DOHH2 (cell line): Measurements from ENCODE around the gene PKIG.
"Not testable (repeated sequence)": the region's sequence is repeated elsewhere in the genome, so short reads cannot be mapped to it uniquely, and the experiment has no call there.

Experiments used
- H3F3A ChIP-seq: fragments of 200-600 bp; sonication (generic), shearing (Covaris generic); 2 replicates; pipeline ENCODE4 v1.6.0; 2016; ENCODE audit warnings: antibody characterized with exemption, mild to moderate bottlenecking; ENCODE audit not compliant: control insufficient read depth, insufficient read depth
- H3K27ac ChIP-seq: fragments of 200-600 bp; sonication (generic); 2 replicates; pipeline ENCODE4 v1.5.1; 2014; ENCODE audit warnings: low read depth, mild to moderate bottlenecking, low read length, moderate library complexity
- H3K27me3 ChIP-seq: fragments of 200-600 bp; sonication (generic); 2 replicates; pipeline ENCODE4 v1.6.1; 2014; ENCODE audit warnings: mild to moderate bottlenecking, low read length, mixed read lengths; ENCODE audit not compliant: control insufficient read depth
- H3K36me3 ChIP-seq: fragments of 200-600 bp; sonication (generic); 2 replicates; pipeline ENCODE4 v1.6.1; 2014; ENCODE audit warnings: mild to moderate bottlenecking, low read length, moderate library complexity, mixed read lengths; ENCODE audit not compliant: control insufficient read depth
- H3K4me1 ChIP-seq: fragments of 200-600 bp; sonication (generic); 2 replicates; pipeline ENCODE4 v1.6.1; 2014; ENCODE audit warnings: mild to moderate bottlenecking, low read length, mixed read lengths; ENCODE audit not compliant: control insufficient read depth
- H3K4me2 ChIP-seq: fragments of 200-600 bp; sonication (generic); 2 replicates; pipeline ENCODE4 v1.6.0; 2014; ENCODE audit warnings: mild to moderate bottlenecking, low read length, moderate library complexity
- H3K4me3 ChIP-seq: fragments of 200-600 bp; sonication (generic); 2 replicates; pipeline ENCODE4 v1.5.1; 2014; ENCODE audit warnings: mild to moderate bottlenecking, low read length, mixed read lengths
- H3K79me2 ChIP-seq: fragments of 200-600 bp; sonication (generic); 2 replicates; pipeline ENCODE4 v1.6.1; 2014; ENCODE audit warnings: mild to moderate bottlenecking, low read length, mixed read lengths; ENCODE audit not compliant: control insufficient read depth
- H3K9me2 ChIP-seq: fragments of 200-600 bp; sonication (generic); replicated peaks from 2 replicates; pipeline ENCODE4 v1.6.1; 2014; ENCODE audit warnings: mild to moderate bottlenecking, low read length, mixed read lengths; ENCODE audit not compliant: control insufficient read depth
- H3K9me3 ChIP-seq: fragments of 200-600 bp; sonication (generic); 2 replicates; pipeline ENCODE4 v1.6.1; 2014; ENCODE audit warnings: antibody characterized with exemption, low read length, mixed read lengths; ENCODE audit not compliant: control insufficient read depth, insufficient read depth
- H4K20me1 ChIP-seq: fragments of 200-600 bp; sonication (generic); 2 replicates; pipeline ENCODE4 v1.6.0; 2014; ENCODE audit warnings: low read depth, mild to moderate bottlenecking, antibody characterized with exemption, low read length, moderate library complexity; ENCODE audit not compliant: control insufficient read depth, insufficient read depth
- EZH2phosphoT487 ChIP-seq: fragments of 200-600 bp; sonication (generic); IDR thresholded peaks from 2 replicates; pipeline ENCODE4 v1.6.1; 2017; ENCODE audit warnings: borderline replicate concordance, mild to moderate bottlenecking, antibody characterized with exemption, low read length, moderate library complexity, mixed read lengths
- TF ChIP-seq, protein P1 (sequence below): fragments of 200-600 bp; sonication (generic); IDR thresholded peaks from one replicate; pipeline ENCODE4 v1.5.1; 2014; ENCODE audit warnings: antibody characterized with exemption, mild to moderate bottlenecking, low read depth, low read length; ENCODE audit not compliant: poor library complexity, severe bottlenecking

The PKIG gene

DNA sequence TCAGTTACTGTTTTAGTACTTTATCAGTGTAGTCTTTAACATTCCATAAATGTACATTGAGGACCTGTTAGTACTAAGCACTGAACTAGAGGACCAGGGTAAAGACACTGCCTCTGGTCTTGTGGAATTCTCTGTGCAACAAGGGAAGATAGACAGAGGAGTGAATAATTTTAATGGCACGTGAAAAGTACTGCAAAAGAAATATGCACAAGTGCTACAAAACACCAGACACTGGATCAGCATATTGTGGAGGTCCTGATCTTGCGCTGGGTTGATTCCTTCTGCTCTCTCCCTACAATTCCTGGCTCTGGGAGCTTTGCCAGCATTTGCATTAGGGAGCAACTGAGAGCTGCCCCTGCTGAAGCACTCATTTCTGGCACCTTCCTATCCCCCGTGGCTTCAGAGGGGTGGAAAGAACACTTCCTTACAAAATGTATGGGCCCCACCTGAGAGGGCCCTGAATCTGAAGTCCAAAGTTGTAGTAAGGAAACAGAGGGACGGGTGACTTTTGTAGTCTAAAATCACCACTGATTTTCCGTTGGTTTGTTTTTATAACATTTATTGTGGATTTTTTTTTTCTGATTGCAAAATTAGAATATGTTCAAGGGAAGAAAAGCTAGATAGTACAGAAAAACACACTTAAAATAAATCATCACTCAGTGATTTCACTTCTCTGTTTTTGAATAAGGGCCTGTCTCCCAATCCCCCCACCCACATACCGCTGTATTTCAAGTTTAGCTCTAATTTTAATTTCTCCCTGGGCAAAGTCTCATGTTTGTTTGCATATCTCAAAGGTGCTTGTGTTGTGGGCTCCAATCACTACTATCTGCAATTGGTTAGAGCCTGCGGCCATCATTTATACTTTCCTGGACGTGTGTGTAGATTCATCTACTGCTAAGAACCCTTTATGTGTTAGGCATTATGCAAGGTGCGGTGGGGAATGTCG, 4.9 kb downstream of the PKIG start:
- Histone ChIP-seq H3K79me2 (peaks cover 75% of the 10 kb centered on the region), H3F3A (peaks cover 40% of the 10 kb centered on the region), H3K4me2 (peak overlapping the region; percentile 83), H3K9me2 (no peaks in the 10 kb centered on the region), H3K36me3 (peaks cover 63% of the 10 kb centered on the region), H3K4me1 (peaks cover 99% of the 10 kb centered on the region), H3K27ac (peak overlapping the region; percentile 95), H3K27me3 (no peaks in the 10 kb centered on the region), H3K9me3 (no peaks in the 10 kb centered on the region), H4K20me1 (no peaks in the 10 kb centered on the region), H3K4me3 (peak overlapping the region; percentile 81)
- TF ChIP-seq, protein P1, sequence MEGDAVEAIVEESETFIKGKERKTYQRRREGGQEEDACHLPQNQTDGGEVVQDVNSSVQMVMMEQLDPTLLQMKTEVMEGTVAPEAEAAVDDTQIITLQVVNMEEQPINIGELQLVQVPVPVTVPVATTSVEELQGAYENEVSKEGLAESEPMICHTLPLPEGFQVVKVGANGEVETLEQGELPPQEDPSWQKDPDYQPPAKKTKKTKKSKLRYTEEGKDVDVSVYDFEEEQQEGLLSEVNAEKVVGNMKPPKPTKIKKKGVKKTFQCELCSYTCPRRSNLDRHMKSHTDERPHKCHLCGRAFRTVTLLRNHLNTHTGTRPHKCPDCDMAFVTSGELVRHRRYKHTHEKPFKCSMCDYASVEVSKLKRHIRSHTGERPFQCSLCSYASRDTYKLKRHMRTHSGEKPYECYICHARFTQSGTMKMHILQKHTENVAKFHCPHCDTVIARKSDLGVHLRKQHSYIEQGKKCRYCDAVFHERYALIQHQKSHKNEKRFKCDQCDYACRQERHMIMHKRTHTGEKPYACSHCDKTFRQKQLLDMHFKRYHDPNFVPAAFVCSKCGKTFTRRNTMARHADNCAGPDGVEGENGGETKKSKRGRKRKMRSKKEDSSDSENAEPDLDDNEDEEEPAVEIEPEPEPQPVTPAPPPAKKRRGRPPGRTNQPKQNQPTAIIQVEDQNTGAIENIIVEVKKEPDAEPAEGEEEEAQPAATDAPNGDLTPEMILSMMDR = no peak
- TF ChIP-seq EZH2phosphoT487 = no peak

DNA sequence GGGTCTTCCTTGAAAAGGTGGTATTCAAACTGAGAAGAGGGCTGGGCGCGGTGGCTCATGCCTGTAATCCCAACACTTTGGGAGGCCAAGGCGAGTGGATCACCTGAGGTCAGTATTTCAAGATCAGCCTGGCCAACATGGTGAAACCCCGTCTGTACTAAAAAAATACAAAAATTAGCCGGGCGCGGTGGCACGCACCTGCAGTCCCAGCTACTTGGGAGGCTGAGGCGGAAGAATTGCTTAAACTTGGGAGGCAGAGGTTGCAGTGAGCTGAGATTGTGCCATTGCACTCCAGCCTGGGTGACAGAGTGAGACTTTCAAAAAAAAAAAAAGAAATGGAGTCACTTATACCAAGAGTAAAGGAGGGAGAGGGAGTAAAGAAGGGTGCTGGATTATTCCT, 5.9 kb downstream of the PKIG start:
- Histone ChIP-seq H3K4me2 (peak overlapping the region; percentile 83), H3K4me3 (peak overlapping the region; percentile 81), H3F3A (peaks cover 36% of the 10 kb centered on the region), H3K4me1 (peaks cover 98% of the 10 kb centered on the region), H3K36me3 (peaks cover 67% of the 10 kb centered on the region), H3K79me2 (peaks cover 66% of the 10 kb centered on the region), H3K27ac (peak overlapping the region; percentile 95)
- not testable (repeated sequence) for H3K9me3 ChIP-seq, H3K27me3 ChIP-seq, H3K9me2 ChIP-seq, H4K20me1 ChIP-seq

DNA sequence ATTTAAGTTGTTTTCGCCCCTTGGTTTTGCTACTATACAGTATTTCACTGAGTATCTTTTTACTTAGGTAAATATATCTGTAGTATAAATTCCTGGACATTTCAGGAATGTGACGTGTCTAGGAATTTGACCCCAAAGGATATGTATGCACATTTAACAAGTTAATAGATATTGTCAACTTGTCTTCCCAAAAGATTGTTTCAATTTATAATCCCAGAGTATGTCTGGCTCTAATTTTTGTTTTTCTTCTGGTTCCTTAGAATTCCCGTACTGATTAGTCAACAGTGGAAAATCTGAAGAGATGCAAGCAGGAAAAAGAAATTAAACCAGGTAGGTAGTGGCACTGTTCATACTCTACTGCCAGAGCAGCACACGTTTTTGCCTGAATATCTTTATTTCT, 7.2 kb downstream of the PKIG start:
- no peak overlapping the region for H3K4me3 ChIP-seq
- H3K27ac ChIP-seq = no peak overlapping the region
- H3K27me3 ChIP-seq = no peaks in the 10 kb centered on the region
- H3K9me3 ChIP-seq = no peaks in the 10 kb centered on the region
- peaks cover 98% of the 10 kb centered on the region for H3K4me1 ChIP-seq
- TF ChIP-seq, protein P1 = no peak
- no peak for TF ChIP-seq EZH2phosphoT487
- H3K9me2 ChIP-seq = no peaks in the 10 kb centered on the region
- H3K79me2 ChIP-seq = peaks cover 61% of the 10 kb centered on the region
- no peak overlapping the region for H3K4me2 ChIP-seq
- H4K20me1 ChIP-seq = no peaks in the 10 kb centered on the region
- H3K36me3 ChIP-seq = peaks cover 74% of the 10 kb centered on the region
- H3F3A ChIP-seq = peaks cover 31% of the 10 kb centered on the region

DNA sequence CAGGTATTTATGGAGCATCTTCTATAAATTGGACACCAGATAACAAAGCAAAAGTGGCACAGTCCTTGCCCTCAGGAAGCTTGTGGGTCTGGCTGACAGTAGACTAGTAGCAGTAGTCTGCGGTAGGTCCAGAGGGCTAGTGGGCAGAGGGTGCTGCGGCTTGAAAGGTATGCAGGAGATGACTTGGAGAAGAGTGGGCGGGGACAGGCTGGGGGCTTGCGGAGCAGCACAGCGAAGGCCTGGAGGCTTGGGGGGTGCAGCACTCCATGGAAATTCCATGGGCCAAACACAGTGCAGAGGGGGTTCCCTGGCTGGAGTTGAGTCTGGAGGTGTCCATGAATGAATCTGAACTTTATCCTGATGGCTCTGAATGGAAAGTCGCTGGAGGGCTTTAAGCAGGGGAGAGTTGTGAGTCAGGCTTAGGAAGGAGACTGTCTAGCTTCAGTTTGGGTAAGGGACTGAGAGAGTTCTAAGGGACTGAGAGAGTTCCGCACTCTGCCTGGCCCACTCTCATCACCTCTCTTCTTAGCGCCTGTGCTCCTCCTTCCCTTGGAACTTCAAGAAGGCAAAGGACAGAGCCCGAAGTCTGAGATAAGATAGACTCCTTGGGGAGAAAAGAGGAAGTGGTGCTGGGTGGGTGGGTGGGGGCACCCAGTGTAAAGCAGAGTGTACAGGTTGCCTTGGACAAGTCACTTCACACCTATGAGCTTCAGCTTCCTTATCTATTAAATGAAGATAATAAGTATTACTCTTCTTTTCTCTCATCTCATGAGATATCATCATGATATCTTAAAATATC, 8.8 kb downstream of the PKIG start:
- Histone ChIP-seq H3K9me2 (no peaks in the 10 kb centered on the region), H3K79me2 (peaks cover 56% of the 10 kb centered on the region), H3K27me3 (no peaks in the 10 kb centered on the region), H3F3A (peaks cover 20% of the 10 kb centered on the region), H3K27ac (no peak overlapping the region), H3K36me3 (peaks cover 63% of the 10 kb centered on the region), H3K4me1 (peaks cover 91% of the 10 kb centered on the region), H4K20me1 (no peaks in the 10 kb centered on the region), H3K4me3 (no peak overlapping the region), H3K4me2 (peak overlapping the region; percentile 3), H3K9me3 (no peaks in the 10 kb centered on the region)
- TF ChIP-seq EZH2phosphoT487 = no peak
- TF ChIP-seq, protein P1 = no peak
